GM10248 (cell line): ENCODE measurements around the gene RIC1.
"Not testable (repeated sequence)": the region's sequence is repeated elsewhere in the genome, so short reads cannot be mapped to it uniquely, and the experiment has no call there.

Experiments used
- CTCF ChIA-PET: fragments of 300-600 bp; sonication (Branson Sonifier 250); formaldehyde crosslinking; extraction: SDS; loops from one replicate; lab custom pipeline; 2021; ENCODE audit warnings: antibody characterized with exemption; lab: Yijun Ruan, JAX
- POLR2A ChIA-PET: fragments of 350-650 bp; sonication (Branson Sonifier 250); formaldehyde crosslinking; extraction: SDS; loops from one replicate; lab custom pipeline; 2020; ENCODE audit warnings: antibody characterized with exemption; lab: Yijun Ruan, JAX
- DNase-seq: peaks from one replicate; pipeline ENCODE4 v3.0.0; 2012; ENCODE audit errors: extremely low spot score
- TF ChIP-seq, protein P1 (sequence below): IDR thresholded peaks from 2 replicates; pipeline ENCODE4 v1.5.1; 2012; ENCODE audit warnings: mild to moderate bottlenecking, low read depth; ENCODE audit errors: extremely low read depth, missing control alignments, control extremely low read depth

RIC1 gene

DNA sequence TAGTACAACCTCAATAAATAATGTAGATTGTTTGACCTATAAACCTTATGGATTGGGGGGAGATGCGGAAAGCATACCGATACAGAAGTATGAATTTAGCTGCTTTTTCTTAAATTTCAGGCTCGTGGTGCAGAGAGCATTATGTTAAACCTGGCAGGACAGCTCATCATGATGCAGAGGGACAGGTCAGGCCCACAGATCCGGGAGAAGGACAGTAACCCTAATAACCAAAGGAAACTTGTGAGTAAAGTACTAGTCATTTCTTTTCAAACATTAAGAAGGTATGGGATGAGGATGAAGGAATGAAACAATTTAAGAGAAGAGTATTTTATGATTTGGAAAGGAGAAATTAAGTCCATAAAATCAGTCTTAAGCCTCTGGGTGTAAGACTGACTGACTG lies 133.5 kb downstream of the RIC1 start:
- DNase-seq: no peak
- CTCF ChIA-PET: interaction anchor here (1.5 to 1.7 kb wide), 3 partner anchors 8 to 17 kb away, joined by 3 to 5 read pairs (median 4); no protein-coding TSS in a partner anchor
- POLR2A ChIA-PET: interaction anchor here (0.5 kb wide), 1 partner anchor 13 kb away, joined by 7 read pairs; no protein-coding TSS in a partner anchor
- TF ChIP-seq, protein P1, sequence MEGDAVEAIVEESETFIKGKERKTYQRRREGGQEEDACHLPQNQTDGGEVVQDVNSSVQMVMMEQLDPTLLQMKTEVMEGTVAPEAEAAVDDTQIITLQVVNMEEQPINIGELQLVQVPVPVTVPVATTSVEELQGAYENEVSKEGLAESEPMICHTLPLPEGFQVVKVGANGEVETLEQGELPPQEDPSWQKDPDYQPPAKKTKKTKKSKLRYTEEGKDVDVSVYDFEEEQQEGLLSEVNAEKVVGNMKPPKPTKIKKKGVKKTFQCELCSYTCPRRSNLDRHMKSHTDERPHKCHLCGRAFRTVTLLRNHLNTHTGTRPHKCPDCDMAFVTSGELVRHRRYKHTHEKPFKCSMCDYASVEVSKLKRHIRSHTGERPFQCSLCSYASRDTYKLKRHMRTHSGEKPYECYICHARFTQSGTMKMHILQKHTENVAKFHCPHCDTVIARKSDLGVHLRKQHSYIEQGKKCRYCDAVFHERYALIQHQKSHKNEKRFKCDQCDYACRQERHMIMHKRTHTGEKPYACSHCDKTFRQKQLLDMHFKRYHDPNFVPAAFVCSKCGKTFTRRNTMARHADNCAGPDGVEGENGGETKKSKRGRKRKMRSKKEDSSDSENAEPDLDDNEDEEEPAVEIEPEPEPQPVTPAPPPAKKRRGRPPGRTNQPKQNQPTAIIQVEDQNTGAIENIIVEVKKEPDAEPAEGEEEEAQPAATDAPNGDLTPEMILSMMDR: no peak

DNA sequence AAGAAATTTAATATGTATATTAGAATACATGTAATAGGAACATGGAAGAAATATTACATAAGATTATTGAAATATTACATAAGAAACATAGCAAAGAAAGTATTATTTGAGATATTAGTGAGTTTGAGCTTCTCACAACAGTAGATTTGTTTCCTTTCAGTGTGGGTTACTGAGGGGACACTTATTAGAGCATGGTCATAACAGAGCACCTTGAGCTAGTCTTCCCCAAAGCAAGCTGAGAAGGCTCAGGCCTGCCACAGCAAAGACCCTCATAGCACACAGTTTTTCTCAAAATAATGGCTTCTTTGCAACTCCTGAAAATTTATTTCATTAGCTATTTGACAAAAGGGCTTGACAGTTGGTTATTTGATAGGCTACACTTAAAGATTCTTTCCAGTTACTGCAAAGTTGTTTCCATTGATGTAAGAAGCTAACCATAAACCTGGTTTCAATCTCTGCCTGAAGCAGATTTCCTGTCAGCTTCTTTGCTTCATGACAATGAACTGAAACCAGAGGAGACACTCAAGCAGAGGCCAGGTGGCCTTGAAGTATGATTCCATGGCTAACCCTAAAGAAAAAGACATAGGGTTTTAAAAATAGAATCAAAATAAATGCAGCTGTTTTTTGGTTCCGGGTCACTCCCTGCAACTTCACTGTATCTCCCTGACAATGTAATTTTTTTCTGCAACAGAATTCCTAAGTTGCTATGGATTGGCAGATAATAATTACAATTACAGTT lies 135.4 kb downstream of the RIC1 start:
- TF ChIP-seq, protein P1: no peak
- ChIA-PET CTCF (interaction anchor here (0.7 to 2.4 kb wide), 8 partner anchors 9 to 165 kb away, joined by 3 to 19 read pairs (median 4); no protein-coding TSS in a partner anchor), POLR2A (interaction anchor here (1.0 kb wide), 2 partner anchors 16 to 244 kb away, joined by 3 to 4 read pairs; a partner anchor contains a TSS)
- peak; percentile 48 for DNase-seq

DNA sequence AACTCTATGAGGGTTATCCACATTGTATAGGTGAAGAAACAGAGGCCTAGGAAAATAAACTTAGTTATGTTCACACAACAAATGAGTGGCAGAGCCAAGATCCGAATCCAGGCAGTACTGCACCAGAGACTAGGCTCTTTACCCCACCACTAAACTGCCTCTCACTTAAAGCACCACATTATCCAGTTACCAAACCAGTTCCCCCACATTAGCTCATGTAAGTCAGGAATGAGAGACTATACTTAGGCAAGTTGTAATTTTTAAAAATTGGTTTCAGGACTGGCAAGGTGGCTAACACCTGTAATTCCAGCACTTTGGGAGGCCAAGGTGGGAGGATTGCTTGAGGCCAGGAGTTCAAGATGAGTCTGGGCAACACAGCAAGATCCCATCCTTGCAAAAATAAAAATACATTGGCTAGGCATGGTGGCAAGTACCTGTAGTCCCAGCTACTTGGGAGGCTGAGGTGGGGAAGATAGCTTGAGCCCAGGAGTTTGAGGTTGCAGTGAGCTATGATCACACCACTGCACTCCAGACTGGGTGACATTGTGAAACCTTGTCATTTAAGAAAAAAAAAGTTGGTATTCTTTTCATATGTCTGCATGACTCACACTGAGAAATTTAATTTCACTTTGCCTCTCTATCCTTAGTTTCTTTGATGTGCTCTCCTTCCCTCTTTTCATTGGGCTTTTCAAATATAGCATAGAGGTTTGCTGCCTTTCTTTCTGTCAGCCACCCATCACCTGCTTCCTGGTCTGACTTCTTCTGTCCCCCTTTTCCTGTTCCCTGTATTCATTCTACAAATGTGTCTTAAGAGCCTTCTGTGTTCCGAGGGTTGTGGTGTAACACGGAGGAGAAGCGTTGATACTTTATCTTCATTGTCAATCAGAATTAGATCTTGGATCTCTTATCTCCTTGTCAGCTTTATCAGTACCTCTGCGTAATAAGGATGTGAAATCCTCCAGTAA lies 139.3 kb downstream of the RIC1 start:
- ChIA-PET CTCF (interaction anchor here (1.3 kb wide), 2 partner anchors 29 to 52 kb away, joined by 3 read pairs; no protein-coding TSS in a partner anchor), POLR2A (no interaction called here)
- DNase-seq: peak; percentile 21
- TF ChIP-seq, protein P1: no peak

DNA sequence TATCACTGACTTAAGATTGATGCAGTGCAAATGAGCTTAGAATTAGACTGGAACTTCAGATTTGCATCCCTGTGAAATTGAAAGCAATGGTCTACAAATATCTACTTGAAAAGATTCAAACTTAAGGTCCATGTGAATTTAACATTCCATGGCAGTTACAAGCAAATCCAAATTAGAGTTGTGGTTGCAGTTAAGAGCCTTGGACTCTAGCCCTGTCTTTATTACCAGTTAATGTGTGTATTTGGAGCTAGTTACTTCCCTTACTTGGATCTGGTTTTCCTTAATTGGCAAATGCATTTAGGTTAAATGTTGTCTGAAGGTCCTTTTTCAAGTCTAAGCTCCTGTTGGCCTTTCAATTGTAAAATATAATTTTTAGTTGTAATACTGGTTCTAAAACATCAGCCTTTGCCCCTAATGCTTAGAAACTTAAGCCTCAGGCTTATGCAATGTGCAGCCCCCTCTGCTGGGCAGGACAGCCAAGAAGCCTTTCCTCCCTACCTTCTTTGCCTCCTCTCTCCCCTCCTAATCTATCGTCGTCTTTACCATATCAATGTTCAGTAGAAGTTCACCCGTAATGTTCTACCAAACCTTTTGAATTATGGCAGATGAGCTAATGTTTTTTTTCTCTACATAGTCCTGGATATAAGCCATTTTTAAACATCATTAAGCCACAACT lies 144.6 kb downstream of the RIC1 start:
- TF ChIP-seq, protein P1: peak; percentile 25
- POLR2A ChIA-PET: no interaction called here
- no peak for DNase-seq
- CTCF ChIA-PET: interaction anchor here (1.1 to 3.0 kb wide), 14 partner anchors 10 to 323 kb away, joined by 3 to 14 read pairs (median 4); partner anchors contain the start of genes CD274 and ERMP1

- CTCF ChIA-PET: interaction anchor here (0.9 to 1.9 kb wide), 2 partner anchors 11 to 15 kb away, joined by 3 to 4 read pairs; no protein-coding TSS in a partner anchor
- TF ChIP-seq, protein P1: no peak
- POLR2A ChIA-PET: no interaction called here
- DNase-seq: no peak
These were observed 149.9 kb downstream of the RIC1 start for GRCh38 chr9:5778805-5779204.

GRCh38 chr9:5779705-5780218 lies 150.9 kb downstream of the RIC1 start:
- CTCF ChIA-PET: interaction anchor here (1.1 kb wide), 1 partner anchor 8 kb away, joined by 4 read pairs; no protein-coding TSS in a partner anchor

GRCh38 chr9:5783420-5783819 lies 154.5 kb downstream of the RIC1 start:
- CTCF ChIA-PET: interaction anchor here (1.1 kb wide), 1 partner anchor 33 kb away, joined by 3 read pairs; no protein-coding TSS in a partner anchor
- DNase-seq, POLR2A ChIA-PET: not testable (repeated sequence)

More at GRCh38 chr9:5779705-5780218, 150.9 kb downstream of the RIC1 start:
- POLR2A ChIA-PET: interaction anchor here (0.6 to 0.9 kb wide), 2 partner anchors 16 to 903 kb away, joined by 3 to 5 read pairs; no protein-coding TSS in a partner anchor
- DNase-seq: not testable (repeated sequence)
